ENCODE data around the gene KCNQ5.

KCNQ5 gene

GRCh38 chr6:72798196-72798595 lies 176.3 kb downstream of the KCNQ5 start:
- DNase-seq: no peak

DNA sequence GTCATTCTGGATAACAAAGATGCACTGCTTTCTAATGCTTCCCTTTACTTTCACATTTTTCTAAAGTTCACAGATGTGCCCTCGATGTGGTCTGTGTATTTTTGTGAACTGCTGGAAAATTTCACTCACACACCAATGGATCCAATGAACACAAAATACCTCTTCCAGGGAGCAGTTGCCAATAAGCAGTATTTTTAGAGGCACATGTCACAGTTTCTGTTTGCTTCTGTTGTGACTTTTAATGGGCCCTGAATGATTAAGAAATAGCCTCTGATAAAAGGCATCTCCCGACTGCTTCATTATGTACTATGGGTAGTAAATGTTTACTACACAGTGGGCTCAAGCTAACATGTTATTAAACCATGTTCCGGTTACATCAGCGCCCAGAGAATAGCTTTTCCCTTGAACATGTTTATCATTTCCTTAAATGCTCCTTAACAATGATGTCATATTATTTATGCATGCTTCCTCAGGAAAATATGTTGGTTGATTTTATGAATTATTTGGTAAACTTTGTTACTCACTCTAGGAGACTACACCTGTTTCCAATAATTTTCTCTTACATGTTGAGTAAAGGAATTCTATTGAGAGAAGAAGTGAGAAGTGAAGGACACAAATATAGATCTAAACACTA lies 188.0 kb downstream of the KCNQ5 start:
- ATAC-seq: peak; percentile 49
- DNase-seq: no peak

More at GRCh38 chr6:72798196-72798595, 176.3 kb downstream of the KCNQ5 start:
- ATAC-seq: peak; percentile 59

- DNase-seq (no peak), ATAC-seq (no peak)
Observed at GRCh38 chr6:72810571-72811280, 188.9 kb downstream of the KCNQ5 start.

DNA sequence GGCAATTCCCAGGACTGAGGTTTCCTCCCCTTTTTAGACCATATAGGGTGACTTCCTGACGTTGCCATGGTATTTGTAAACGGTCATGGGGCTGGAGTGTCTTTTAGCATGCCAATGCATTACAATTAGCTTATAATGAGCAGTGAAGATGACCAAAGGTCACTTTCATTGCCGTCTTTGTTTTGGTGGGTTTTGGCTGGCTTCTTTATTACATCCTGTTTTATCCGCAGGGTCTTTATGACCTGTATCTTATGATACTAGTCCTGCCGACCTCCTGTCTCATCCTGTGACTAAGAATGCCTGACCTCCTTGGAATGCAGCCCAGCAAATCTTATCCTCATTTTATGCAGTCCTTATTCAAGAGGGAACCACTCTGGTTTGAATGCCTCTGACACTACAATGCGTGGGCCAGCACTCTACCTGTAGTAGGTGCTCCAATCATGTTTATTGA lies 190.1 kb downstream of the KCNQ5 start:
- DNase-seq (no peak), ATAC-seq (no peak)

GRCh38 chr6:72813807-72814596 lies 192.1 kb downstream of the KCNQ5 start:
- DNase-seq (no peak), ATAC-seq (no peak)

DNA sequence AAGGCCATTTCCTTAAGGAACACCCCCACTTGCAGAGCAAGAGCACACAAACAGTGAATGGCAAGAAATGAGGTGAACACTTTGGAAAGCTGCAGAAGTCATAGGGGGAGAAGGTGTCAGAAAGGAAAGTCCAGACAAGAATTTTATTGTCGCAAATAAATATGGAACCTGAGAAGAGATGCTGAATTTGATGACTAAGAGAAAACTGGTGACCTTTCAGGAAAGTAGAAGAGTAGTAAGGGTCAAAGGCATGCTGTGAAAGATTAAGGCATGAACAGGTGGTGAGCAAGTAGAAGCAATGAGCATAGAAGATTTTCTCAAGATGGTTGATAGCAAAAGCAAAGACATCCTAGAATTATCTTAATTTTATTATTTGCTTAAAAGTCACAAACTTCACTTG lies 194.2 kb downstream of the KCNQ5 start:
- DNase-seq (no peak), ATAC-seq (no peak)

GRCh38 chr6:72817208-72817607 lies 195.3 kb downstream of the KCNQ5 start:
- ATAC-seq (no peak), DNase-seq (no peak)

DNA sequence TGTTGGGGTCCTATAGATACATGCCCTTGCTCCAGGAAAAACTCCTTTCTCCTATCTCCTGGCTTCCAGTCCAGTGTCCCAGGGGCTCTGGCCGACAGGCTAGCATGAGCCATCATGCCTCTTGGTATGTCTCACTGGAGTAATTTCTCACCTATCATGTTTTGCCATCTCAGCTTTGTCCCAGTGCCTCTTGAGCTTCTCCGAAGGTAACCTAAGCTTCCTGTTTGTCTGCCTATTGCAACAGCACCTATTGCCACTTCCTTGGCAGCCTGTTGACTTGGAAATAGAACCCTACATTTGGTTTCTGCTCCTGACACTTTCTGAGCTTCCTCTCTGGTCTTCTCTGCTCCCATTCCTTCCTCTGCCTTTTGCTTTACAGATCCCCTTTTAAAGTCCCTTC lies 197.7 kb downstream of the KCNQ5 start:
- DNase-seq (no peak), ATAC-seq (no peak)

DNA sequence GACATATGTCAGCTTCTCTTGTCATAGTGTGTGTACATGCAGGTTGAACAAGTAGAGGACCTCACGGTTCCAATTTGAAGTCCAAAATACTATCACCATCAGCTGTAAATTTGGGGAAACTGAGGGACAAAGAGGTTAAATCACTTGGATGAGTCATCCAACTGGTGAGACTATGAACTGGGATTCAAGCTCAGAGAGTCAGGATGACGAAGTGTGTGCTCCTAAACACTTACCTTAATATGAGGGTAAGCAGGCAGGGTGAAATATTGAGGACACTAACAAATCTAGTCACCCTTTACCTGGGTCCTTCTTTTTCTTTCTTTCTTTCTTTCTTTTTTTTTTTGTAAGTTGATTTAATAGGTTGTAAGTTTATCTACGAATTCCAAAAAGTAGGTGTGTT lies 198.3 kb downstream of the KCNQ5 start:
- DNase-seq (no peak), ATAC-seq (no peak)

- no peak for ATAC-seq
- DNase-seq: no peak
Observed at GRCh38 chr6:72820906-72821305, 199.0 kb downstream of the KCNQ5 start.

DNA sequence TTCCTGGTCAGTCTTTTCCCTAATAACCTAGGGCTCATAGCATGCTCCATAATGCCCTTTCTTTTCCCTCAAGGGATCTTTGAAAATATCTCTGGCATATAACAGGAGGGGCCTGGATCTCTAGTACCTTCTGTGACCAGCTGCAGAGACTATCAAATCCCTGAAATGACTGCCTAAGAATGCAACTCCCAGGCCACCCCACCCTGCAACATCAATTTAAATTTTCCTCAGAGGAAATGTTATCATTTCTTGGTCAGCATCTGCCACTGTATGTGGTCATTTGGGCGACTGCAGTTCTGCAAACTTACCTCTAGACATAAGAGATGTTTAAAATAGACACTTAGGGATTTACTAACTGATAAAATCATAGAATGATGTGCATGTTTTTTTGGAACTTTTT lies 200.2 kb downstream of the KCNQ5 start:
- ATAC-seq (no peak), DNase-seq (no peak)

DNA sequence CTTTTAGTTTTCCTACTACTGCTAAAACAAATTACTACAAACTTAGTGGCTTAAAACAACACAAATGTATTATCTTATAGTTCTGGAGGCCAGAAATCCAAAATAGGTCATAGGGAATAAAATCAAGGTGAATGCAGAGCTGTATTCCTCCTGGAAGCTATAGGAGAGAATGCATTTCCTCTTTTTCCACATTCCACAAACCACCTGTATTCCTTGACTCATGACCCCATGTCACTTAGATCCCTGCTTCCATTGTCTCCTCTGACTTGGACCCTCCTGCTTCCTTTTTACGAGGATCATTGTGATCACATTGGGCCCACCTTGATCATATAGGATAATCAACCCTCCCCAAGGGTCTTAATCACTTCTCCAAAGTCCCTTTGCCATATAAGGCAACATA lies 200.8 kb downstream of the KCNQ5 start:
- ATAC-seq: no peak
- DNase-seq: no peak

- DNase-seq: no peak
- peak; percentile 42 for ATAC-seq
Observed at GRCh38 chr6:72824833-72825232, 203.0 kb downstream of the KCNQ5 start.

DNA sequence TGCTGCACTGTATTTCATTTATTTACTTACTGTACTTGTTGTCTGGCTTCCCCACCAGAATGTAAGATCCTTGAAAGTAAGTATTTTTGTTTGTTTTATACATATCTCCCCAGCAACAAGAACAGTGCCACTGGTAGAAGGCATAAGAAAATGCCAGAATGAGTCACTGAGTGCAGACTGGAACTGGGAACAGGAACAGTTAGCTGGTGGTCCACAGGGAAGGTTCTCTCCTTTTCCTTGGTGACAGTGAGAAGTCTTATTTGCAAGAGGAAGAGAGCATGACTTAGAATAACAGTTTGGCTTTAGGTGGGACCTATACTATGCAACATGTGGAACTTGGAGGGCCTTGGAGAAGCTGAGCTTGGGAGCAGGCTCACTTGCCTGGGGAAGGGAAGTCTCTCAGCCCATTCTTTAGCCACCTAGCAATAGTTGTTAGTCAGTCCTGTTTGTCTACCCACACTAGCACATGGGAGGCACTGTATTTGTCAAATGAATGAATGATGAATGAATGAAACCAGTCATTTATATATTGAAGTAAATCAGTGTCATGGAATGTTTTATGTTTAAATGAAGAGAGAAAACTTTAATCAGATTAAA lies 203.5 kb downstream of the KCNQ5 start:
- ATAC-seq (peak; percentile 28), DNase-seq (no peak)

DNA sequence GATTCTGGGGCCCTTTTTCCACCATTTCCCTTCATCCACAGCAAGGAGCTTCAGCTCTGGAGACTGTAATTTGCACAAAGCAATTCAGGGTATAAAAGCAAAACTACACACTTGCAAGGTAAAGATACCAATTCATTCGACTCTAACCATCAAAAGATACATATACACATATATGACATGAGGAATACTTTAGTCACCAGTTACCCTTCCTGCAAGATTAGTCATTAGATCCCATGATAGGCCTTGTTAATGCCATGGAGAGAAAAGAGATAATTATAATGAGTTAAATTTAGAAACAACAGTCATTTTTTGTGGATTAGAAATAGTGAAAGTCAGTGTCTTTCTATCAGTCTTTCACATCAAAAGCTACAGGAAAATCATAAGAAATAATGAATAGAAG lies 204.2 kb downstream of the KCNQ5 start:
- ATAC-seq: peak; percentile 95
- no peak for DNase-seq

DNA sequence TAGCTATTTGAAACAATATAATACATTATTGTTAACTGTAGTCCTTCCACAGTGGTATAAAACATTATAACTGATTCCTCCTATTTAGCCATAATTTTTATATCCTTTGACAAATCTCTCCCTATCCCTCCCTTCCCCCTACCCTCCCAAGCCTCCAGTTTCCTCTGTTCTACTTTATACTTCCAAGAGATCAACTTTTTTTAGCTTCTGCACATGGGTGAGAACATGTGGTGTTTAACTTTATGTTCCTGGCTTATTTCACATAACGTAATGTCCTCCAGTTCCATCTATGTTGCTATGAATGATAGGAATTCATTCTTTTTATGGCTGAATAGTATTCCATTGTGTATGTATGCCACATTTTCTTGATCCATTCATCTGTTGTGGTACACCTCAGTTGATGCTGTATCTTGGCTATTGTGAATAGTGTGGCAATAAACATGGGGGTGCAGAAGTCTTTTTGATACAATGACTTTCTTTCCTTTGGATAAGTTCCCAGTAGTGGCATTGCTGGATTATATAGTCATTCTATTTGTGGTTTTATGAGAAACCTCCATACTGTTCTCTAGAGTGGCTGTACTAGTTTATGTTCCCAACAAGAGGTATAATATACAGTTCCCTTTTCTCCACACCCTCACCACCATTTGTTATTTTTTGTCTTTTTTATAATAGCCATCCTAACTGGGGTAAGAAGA lies 205.0 kb downstream of the KCNQ5 start:
- ATAC-seq (no peak), DNase-seq (no peak)

GRCh38 chr6:72828904-72829303 lies 207.0 kb downstream of the KCNQ5 start:
- no peak for ATAC-seq
- no peak for DNase-seq

GRCh38 chr6:72832271-72832670 lies 210.4 kb downstream of the KCNQ5 start:
- ATAC-seq: peak; percentile 84
- peak; percentile 15 for DNase-seq

GRCh38 chr6:72835749-72836148 lies 213.9 kb downstream of the KCNQ5 start:
- no peak for DNase-seq
- ATAC-seq: no peak

GRCh38 chr6:72836971-72837370 lies 215.1 kb downstream of the KCNQ5 start:
- DNase-seq: no peak
- no peak for ATAC-seq

DNA sequence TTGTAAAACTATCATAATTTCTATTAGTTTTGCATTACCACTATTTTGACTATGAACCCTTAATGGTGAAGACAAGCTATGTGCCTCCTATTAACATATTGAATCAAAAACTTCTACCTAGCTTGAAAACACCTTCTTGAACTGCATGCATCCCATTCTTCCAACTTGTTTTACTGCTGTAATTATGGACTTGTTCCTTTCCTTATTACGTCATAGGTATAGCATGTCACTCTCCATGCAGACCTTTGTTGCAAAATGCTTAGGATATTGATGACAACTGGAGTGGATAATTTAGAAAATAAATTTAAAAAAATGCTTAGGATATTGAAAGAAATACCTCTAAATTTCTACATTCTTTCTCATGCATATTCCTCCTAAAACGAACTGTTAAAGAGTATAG lies 219.3 kb downstream of the KCNQ5 start:
- no peak for ATAC-seq
- no peak for DNase-seq

GRCh38 chr6:72842140-72842539 lies 220.3 kb downstream of the KCNQ5 start:
- ATAC-seq (no peak), DNase-seq (no peak)

Measured in stimulated activated naive CD8-positive, alpha-beta T cell treated with anti-CD3 and anti-CD28 coated beads, Interleukin-15, Interleukin-2, amounts not matched to agents 100 U/mL and 50 U/mL, for 24 hours (primary cell).